Kidney epithelial cell (primary cell): ENCODE results near the gene SULT6B1. TPM values are rescaled to one million over a fixed set of nuclear protein-coding genes. Genes with fewer than 3 reads are reported as not detected.

Source experiments
- DNase-seq: peaks from one replicate; pipeline ENCODE4 v3.0.0-alpha.2; 2010; ENCODE audit warnings: low read depth
- H3K27me3 ChIP-seq: 2 replicates; pipeline ENCODE4 v1.6.0; 2011; ENCODE audit warnings: low read length; ENCODE audit not compliant: control insufficient read depth, insufficient read depth
- H3K36me3 ChIP-seq: 2 replicates; pipeline ENCODE4 v1.5.1; 2011; ENCODE audit warnings: low read length; ENCODE audit not compliant: control insufficient read depth, insufficient read depth
- H3K4me3 ChIP-seq: 2 replicates; pipeline ENCODE4 v1.5.1; 2011; ENCODE audit warnings: low read depth, mild to moderate bottlenecking, control low read depth, low read length
- total RNA-seq: library from RNA; depleted of rRNA; stranded (reverse); fragments of >200 nt; gene quantifications from 2 replicates; pipeline ENCODE4 v1.2.3, GENCODE V29; 2015
- TF ChIP-seq, protein P1 (sequence below): IDR thresholded peaks from 2 replicates; pipeline ENCODE4 v1.5.1; 2011; ENCODE audit warnings: mild to moderate bottlenecking, moderate library complexity, low read length, control low read depth, inconsistent platforms; ENCODE audit not compliant: insufficient read depth, poor library complexity, severe bottlenecking

The SULT6B1 gene
- total RNA-seq, 1 donor from 2014 or later, result not detected

DNA sequence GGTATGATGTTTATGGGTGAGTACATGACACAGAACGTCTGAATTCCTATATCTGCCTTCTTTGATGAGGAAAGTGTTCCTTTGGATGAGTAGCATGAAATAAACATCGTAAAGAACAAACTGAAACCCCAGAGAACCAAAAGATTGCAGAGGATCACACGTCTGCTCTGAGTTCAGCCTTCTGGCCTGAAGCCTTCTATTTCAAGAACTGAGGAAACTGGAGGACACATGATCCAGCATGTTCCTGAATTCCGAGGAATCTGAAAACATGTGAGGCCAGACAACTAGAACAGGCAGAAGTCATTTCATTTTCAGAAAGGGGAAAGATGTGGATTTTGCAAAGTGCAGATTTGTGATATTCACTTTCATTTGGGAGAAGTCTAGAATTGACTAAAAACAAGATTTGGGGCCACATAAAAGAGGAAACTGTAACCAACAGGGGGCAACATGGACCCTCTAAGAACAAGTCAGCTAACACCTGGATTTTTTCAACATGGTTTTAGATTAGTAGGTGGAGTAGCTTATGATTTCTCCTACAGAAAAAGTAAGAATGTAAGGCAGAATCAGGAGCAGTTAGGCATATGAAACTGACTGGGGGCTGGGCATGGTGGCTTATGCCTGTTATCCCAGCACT is 8.3 kb downstream of the SULT6B1 start:
- no peaks in the 10 kb centered on the region for H3K36me3 ChIP-seq
- H3K4me3 ChIP-seq, result no peak overlapping the region
- TF ChIP-seq, protein P1, sequence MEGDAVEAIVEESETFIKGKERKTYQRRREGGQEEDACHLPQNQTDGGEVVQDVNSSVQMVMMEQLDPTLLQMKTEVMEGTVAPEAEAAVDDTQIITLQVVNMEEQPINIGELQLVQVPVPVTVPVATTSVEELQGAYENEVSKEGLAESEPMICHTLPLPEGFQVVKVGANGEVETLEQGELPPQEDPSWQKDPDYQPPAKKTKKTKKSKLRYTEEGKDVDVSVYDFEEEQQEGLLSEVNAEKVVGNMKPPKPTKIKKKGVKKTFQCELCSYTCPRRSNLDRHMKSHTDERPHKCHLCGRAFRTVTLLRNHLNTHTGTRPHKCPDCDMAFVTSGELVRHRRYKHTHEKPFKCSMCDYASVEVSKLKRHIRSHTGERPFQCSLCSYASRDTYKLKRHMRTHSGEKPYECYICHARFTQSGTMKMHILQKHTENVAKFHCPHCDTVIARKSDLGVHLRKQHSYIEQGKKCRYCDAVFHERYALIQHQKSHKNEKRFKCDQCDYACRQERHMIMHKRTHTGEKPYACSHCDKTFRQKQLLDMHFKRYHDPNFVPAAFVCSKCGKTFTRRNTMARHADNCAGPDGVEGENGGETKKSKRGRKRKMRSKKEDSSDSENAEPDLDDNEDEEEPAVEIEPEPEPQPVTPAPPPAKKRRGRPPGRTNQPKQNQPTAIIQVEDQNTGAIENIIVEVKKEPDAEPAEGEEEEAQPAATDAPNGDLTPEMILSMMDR, result no peak
- no peaks in the 10 kb centered on the region for H3K27me3 ChIP-seq
- DNase-seq, result no peak

DNA sequence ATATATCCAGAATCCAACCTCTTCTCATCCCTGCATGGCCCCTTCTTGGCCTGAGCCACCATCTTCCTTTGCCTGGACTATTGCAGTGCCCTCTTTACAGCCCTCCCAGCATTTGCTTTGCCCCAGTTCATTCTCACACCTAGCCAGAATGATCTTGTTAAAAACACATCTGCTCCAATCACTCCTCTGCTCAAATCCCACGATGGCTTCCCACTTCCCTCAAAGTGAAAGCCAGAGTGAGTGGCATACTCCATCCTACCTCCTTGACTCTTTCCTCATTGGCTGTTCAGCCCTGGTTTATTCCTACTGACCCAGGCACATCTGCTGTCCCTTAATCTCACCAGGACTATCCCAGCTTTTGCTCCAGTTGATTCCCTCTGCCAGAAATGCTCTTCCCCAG is 14.7 kb downstream of the SULT6B1 start:
- no peak for DNase-seq
- Histone ChIP-seq H3K36me3 (no peaks in the 10 kb centered on the region), H3K27me3 (no peaks in the 10 kb centered on the region), H3K4me3 (no peak overlapping the region)
- TF ChIP-seq, protein P1, result no peak

DNA sequence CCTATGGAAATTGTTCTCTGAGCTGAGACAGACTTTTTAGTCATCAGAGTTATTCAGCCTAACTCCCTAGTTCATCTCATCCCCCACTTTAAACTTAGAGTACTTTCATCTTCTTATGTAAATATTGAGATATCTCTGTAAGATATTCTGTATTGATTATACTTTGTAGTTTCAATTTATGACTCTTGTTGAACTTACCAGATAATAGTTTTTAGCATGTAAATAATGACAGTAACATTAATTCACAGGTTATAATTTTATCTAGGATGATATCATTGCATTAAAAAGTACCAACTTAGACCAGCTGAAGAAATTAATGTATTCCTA is 16.9 kb downstream of the SULT6B1 start:
- H3K36me3 ChIP-seq, result no peaks in the 10 kb centered on the region
- DNase-seq, result no peak

DNA sequence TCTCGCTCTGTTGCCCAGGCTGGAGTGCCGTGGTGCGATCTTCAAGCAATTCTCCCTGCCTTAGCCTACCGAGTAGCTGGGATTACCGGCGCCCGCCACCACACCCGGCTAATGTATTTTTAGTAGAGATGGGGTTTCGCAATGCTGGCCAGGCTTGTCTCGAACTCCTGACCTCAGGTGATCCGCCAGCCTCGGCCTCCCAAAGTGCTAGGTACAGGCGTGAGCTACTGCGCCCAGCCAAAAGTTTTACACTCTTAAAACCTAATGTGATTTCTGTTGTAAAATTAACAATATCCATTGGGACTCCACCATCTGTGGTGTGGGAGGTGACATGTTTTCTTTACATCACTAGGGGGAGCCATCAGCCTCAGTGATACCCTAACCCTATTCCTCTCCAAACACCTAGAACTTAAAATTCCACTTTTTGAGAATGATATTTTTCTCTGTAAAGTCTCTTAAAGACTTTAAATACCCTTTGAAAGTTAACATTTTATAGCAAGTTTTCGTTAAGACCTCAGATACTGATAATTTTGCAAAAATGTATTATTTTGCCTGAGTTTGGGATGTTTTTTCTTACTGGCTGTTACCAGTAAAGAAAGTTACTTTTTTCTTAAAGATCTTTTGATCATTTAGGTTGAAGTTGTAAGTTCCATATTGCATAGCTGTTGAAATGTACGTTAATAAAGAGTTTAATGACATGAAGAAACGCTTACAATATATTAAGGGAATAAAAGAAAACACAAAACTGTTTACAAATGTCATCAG is 20.1 kb downstream of the SULT6B1 start:
- H3K4me3 ChIP-seq, result no peak overlapping the region
- H3K27me3 ChIP-seq, result no peaks in the 10 kb centered on the region
- H3K36me3 ChIP-seq, result no peaks in the 10 kb centered on the region
- TF ChIP-seq, protein P1, result peak; percentile 85
- no peak for DNase-seq

More for the DNA sequence above, 16.9 kb downstream of the SULT6B1 start:
- TF ChIP-seq, protein P1, result no peak
- H3K4me3 ChIP-seq, result no peak overlapping the region
- no peaks in the 10 kb centered on the region for H3K27me3 ChIP-seq

DNA sequence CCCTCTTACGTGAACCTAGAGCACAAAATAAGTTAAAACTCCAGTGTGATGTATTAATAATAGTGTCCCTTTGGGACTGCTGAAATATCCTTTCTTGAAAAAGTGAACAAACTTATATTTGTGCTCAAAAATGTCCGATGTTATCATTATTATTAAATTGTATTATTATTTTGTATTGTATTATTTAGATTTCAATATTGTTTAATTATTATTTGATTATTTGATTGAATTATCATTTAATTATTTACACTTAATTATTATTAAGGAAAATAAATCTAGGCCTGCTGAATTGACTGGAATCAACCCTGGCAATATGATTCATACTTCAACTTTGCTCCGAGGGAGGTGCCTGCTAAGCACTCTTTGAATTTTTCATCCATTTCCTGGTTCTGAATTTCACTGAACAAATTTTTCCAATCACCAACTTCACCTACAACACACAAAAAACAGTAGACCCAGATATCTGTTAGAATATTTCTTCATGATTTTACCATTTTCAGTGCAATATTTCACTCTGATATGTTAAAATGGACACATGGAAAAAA is 20.8 kb downstream of the SULT6B1 start:
- TF ChIP-seq, protein P1, result no peak
- DNase-seq, result no peak
- no peak overlapping the region for H3K4me3 ChIP-seq
- H3K36me3 ChIP-seq, result no peaks in the 10 kb centered on the region
- no peaks in the 10 kb centered on the region for H3K27me3 ChIP-seq
